GM18507 (cell line): ENCODE data around the gene SLC8A1.

Experiments
- DNase-seq: peaks from one replicate; pipeline ENCODE4 v3.0.0; 2011; ENCODE audit warnings: low read depth; ENCODE audit not compliant: insufficient read length; ENCODE audit errors: extremely low spot score
- FAIRE-seq: peaks from 2 replicates; lab custom pipeline; 2011; peaks lifted over from hg19 to GRCh38; lab: Jason Lieb, UNC

Gene SLC8A1

DNA sequence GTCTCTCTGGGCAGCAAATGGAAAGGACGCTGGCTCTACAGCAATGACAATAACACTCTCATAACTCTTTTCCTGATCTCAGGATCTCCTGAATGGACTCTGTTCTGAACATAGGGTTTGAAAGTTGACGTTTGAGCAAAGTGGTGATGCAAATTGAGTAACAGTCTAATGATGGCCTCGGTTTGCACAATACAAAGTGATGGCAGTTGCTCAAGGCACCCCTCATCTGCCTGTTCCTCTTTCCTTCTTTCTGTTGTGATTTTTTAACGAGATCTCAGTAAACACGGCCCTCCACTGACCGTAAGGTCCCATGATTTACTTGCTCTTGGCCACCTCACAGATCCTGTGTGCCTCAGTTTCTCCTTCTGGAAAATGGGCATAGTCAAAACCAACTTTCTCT is 303.6 kb downstream of the SLC8A1 start:
- DNase-seq = no peak
- no peak for FAIRE-seq

DNA sequence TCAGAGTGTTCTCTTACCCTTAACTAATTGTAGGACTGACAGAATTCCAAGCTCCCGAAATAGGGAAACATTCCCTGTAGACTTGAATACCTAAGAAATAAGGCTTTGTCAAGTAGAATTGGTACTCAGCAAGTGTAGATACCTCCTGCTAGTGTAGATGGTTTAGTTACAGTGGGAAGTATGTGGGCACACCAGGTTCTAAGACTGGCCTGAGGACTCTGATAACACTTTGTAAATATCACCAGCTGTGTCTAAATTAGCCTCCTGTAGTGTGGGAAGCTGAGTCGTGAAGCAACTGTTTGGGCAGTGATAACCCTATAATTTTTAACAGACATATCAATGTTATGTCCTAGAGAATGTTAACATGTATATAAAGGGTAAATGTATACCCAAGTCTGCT is 304.5 kb downstream of the SLC8A1 start:
- FAIRE-seq = no peak
- no peak for DNase-seq

DNA sequence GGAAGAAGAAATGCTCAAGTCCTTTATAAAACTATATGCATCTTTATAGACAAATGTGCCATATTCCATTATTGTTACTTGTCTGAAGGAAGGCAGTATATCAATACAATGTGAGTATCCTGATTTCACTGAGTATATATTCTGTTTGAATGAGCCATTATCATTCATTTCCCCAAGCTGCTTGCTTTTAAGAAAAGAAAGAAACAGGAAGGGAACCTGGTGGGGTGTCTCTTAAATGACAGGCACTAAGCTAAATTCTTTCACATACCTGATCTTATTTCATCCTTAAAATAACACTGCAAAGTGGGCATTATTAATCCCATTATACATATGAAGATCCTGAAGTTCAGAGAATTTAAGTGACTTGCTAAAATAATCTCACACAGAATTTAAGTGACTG is 307.9 kb downstream of the SLC8A1 start:
- DNase-seq (no peak), FAIRE-seq (no peak)

DNA sequence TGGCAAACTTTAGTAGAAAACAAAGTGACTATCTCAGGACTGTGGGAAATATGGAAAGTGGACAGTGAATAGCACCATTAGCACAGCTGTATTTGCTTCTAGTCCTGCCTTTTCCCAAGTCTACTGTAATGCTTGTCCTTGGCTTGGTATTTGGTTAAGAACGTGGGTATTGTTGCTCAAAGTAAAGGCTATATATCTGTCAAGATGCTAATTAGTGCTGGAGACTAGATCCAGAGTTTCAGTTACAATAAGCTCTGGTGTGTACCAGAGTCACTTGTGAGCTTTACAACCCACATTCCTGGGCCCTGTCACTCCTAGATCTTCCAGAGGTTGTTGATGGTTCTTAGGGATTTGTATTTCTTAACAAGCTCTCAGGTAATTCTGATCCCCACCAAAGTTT is 313.6 kb downstream of the SLC8A1 start:
- FAIRE-seq (no peak), DNase-seq (no peak)

DNA sequence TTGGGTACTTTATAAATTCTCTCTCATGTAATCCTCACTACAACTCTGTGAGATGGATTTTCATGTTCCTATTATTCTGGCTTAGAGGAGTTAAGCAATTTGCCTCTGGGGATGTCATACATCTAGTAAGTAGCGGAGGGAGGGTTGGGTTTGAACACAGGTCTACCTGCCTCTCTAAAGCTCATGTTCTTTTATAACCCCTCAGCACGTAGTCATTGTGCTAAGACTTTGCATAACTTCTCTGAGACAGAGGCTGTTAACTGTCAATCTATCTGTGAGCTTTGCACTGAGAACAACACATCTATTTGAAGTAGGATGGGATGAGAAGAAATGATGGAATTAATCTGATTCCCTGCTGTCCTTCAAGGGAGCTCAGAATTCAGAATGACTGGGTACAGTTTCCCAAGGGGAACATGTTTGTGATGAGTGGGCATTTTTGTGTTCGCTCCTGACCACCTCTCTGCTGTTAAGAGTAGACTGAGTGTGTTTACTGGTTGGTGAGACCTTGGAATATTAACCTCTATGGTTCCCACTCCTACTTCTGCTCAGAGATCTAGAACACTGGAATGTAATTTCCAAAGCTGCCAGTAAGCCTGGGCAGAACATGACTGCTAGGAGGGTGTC is 320.7 kb downstream of the SLC8A1 start:
- FAIRE-seq (no peak), DNase-seq (no peak)

DNA sequence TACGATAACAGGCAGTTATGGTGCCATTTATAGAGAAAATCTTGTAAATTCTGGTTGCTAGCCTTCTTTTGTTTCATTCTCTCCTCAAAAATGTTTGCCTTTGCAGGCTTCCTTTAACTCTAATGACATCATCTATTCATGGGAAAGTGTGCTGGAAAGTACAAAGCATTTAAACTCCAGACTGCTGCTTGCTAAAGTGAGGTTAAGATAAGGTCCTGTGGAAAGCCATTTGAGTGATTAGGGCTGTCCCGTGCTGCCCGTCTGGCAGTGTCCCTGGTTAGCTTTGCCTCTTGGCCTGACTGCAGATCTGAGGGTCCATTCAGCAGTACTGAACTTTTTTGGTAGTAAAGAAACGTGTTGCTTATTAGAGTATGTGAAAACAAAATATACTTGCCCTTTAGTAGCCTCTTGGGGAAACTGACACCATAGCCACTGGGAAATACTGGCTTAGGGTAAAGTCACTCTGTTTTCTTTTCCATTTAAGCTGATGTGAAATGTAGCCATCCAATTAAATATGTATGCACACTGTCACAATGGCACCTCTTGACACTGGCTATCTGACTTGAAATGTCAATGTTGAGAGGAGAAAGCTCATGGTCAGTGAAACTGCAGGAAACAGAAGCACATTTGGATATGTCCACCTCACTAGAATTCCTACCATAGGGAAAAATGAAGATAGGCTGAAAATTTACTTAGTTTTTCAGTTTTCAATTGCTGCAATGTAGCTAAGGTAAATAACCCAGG is 321.5 kb downstream of the SLC8A1 start:
- FAIRE-seq (no peak), DNase-seq (no peak)

DNA sequence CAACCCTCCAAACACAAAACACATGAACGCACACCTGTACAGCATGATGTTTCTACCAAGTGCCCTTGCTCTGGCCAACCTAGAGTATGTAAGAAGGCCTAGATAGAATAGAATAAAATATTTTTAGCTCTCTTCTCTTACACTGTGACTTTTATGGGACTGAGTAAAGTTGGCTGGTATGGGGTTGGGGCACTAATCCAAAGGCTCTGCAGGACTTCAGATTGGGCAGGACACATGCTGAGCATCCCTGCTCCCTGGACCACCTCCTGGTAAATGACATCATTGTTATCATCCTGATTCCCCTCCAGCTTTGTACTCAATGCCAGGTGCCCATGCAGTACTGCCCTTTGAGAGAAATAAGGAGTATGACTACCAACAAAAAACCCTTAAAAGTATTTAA is 322.2 kb downstream of the SLC8A1 start:
- DNase-seq (no peak), FAIRE-seq (no peak)

DNA sequence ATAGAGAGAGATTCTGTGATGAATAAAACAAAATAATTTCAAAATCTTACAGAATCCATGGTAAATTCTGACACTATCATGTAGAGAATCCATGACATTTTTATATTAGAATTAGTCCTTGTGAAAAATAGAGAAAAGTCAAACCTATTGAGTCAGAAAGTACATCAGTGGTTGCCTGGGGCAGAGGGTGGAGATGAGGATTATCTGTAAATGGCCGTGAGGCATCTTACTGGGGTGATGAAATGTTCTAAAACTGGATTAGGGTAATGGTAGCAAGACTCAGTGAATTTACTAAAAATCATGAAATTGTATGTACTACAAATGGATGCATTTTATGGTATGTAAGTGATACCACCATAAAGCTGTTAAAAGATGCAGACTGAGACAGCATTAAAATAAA is 323.1 kb downstream of the SLC8A1 start:
- no peak for FAIRE-seq

DNA sequence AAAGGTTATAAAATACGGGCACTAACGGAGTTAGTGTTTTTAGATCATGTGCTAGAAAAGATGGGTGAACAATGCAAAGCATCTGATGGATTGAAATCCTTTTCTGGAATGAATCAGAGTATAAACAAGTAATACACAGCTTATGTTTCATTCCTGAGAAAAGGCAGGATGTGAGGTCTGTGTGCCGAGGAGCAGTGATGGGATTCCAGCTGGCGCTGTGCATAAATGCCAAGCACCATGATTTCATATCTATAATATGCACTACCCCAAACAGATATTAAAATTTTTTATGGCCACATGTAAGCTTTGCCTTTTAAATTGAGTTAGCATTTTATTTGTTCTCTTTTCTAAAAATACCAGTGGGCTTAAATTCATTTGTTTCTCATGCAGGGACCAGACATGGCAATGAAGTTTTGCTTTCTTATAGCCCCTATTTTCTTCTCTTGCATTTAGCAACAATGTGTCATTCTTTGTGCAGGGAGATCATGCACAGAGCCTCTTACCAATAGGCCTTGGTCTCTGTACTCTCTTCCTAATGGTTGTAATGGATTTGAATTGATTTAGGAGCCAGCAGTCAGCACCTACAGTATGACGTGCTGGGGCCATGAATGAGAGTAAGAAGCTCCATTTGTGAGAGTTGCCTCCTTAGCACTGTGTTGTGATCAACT is 323.9 kb downstream of the SLC8A1 start:
- DNase-seq (no peak), FAIRE-seq (no peak)

More for the DNA sequence above, 323.1 kb downstream of the SLC8A1 start:
- DNase-seq = no peak

DNA sequence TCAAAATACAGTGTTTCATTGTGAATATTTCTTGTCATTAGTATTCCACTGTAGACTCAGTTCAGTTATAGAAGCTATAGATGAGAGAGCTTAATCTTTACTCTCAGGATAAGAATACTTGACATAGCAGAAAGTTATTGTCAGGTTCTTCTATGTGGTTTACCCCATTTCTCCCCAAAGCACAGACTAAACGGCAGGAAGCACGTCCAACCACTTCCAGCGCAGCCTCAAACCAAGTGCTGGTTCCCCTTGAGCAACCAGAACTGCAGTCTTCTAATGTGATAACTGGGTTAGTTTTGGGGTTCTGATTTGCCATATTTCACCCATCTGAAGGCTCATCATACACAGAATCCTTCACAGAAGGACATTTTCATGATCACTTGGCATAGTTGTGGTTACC is 324.7 kb downstream of the SLC8A1 start:
- DNase-seq = no peak
- no peak for FAIRE-seq

DNA sequence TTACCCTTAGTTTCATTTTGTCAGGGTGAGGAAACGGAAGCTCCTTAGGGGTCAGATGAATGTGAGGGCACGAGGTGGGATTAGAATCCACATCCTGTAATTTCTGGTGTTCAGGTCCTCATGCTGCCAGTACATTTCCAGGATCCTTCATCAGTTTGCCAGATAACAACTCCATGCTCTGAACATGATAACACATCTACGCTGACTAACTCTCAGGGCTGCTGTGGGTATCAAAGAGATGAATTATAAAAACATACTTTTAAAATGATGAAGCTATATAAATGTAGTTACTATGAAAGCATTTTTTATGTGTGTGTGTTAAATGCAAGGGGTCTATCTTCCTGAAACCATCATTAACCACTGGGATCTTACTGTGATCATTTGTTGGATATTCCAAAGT is 325.9 kb downstream of the SLC8A1 start:
- no peak for FAIRE-seq
- no peak for DNase-seq

DNA sequence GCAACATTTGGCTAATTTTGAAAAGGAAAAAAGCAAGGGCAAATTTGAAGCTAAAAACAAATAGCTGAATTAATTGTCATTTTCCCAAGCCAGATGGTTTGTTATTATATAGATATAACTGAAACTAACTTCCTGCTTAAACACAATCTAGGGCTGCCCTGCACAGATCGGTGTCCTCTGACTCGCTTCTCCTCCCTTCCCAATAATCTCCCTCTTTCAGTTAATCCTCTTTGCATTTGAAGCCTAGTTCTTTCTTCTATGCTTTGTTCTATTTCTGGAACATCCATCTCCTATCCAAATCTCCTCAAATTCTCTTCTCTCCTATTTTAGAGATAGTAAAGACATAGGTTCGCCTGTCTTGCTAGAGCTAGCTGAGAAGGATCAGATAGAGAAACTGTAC is 328.1 kb downstream of the SLC8A1 start:
- DNase-seq (no peak), FAIRE-seq (no peak)

DNA sequence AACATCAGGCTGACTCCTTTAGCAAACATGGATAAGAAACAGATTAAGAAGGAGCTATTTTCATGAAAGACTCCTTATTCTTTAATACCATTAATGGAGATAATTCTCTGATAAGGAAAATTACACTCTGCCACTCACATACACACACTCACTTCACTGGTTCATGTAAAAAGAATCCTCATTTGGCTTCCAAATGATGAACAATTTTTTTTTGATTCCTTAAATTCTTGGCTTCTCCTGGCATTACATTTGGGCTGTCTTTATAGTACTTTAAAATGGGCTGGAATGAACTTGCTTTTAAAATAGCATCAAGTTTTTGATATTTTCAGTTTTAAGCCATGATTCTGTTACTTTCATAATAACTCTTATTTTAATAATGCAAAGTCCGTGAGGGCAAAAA is 328.6 kb downstream of the SLC8A1 start:
- FAIRE-seq (no peak), DNase-seq (no peak)

DNA sequence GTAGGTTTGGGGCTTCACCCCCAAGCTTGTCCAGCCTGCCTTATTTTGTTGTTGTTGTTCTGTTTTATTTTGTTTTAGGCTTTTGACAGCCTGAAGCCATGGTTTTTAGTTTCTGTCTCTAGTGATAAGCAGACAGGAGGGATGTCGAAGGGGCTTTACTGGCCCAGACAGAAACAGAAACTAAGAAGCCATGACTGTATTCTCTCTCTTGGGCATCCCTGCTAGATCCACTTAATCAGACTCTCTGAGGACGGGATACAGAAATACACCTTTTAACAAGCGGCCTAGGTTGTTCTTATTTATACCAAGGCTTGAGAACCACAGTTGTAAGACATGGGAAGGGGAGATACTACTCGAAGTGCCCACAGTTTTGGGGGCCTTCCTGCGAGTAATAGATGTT is 330.9 kb downstream of the SLC8A1 start:
- DNase-seq (no peak), FAIRE-seq (no peak)

DNA sequence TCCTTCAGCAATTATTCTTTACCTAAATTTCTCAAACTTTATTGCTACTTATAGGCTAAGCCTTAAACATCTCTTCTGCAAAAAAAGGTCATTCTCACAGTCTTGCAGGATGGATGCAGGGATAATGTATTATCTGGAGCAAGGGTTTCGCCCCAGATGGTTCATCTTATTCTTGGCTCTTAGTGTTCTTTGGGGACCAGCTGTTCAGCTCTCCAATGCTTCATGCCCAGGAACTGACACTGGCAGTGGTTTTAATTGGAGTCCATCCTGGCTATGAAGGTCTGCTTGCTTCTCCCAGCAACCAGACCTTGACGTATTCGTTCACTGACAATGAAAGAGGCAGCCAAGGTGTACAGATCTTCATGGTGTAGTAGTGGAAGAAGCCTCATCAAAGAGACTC is 331.9 kb downstream of the SLC8A1 start:
- DNase-seq = no peak
- no peak for FAIRE-seq

DNA sequence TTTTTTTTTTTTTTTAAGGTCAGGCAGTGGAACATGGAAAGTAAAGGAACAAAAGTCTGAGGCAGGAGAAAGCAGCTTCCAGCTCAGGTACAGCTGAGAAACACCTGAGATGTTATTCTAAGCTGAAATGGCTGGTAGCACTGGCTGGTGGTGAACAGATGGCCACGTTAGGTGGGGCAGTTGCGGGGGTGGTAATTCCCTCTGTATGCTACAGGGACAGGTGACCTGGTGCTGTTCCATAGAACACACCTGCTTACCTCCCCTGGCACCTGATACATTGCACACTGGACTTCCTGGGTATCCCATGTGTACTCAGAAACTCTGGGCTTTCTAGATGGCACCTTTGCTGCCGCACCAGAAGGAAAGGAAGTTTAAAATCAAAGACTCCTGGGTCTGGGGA is 333.3 kb downstream of the SLC8A1 start:
- no peak for FAIRE-seq

DNA sequence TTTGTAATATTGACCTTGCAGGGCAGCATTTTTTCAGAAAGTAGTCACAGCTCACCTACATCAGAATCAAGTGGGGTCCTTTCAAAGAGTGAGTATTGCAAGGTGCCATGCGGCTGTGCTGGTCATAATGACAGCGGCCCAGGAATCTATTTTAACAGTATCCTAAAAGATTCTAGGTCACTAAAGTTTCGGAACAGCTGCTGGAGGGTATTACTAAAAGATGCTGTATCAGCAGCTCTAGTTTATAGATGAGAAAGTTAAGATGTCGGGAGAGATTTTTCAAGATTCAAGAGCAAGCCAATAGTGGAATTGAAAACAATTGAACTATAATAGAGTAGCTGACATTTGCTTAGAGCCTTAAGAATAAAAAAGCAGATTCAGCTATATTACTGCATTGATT is 336.0 kb downstream of the SLC8A1 start:
- FAIRE-seq = no peak
- no peak for DNase-seq

More for the DNA sequence above, 333.3 kb downstream of the SLC8A1 start:
- DNase-seq = no peak

DNA sequence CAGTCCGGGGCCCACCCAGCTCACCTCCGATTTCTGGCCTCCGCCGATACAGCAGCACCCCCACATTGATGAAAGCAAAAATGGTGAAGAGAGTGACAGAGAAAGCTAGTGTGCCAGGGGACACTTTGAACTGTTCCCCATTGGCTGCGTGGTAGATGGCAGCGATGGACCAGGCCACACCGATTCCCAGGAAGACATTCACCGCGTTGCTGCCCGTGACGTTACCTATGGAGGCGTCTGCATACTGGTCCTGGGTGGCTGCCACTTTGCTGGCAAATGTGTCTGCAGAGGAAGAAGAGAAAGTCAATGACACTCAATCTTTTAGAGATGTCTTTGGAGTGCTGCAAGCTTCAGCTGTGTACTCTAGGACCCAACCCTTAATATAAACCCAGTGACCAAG is 336.5 kb downstream of the SLC8A1 start:
- FAIRE-seq (no peak), DNase-seq (no peak)

DNA sequence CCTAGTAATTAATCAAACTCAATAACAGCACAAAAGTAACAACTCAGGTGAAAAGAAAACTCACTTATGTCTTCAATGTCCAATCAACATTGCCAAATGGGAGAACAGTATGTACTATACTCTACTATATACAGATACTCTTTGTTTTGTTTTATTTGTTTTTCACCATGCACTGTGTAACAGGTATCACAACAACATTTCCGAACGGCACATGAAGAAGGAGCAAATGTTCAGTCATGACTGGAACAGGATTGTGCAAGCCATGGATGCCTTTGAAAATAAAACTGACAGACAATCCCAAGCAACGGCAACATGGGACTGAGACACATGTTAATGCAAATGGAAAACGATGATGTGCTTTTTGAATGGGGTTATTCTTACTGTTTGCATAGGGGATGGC is 337.9 kb downstream of the SLC8A1 start:
- no peak for FAIRE-seq
- DNase-seq = no peak

DNA sequence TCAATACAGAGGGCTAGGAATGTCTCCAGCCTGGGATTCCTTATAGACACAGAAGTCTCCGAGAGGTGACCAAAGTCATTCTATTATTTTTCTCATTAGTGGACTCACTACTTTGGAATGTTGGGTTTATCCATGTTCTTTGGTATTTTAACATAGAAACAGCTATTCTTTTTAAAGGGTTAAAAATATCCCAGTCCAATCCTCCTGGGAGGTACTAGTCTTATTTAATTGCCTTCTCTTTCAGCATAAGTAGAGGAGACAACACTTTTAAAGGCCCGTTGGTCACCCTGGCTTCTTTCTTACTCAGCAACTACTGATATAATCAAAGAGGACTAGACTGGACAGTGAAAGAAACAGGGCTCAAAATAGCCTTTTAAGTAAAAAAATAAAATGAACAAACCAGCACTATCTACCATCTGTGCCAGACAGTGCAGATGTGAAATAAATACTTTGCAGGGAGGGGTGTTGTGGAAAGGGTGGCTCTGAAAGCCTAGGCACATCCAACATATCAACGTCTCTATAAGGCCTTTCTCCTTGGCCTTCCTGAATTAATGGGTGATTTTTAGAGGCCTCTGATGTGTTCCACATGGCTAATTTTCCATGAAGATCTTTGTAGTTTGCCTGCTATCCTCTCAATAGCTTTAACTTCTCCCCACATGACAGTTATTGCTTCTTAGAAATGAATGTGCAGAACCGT is 338.5 kb downstream of the SLC8A1 start:
- no peak for DNase-seq

More for the DNA sequence above, 338.5 kb downstream of the SLC8A1 start:
- no peak for FAIRE-seq
